Hepatocyte (in vitro differentiated cells): ENCODE results near the gene CDH15. TPM values are rescaled to one million over a fixed set of nuclear protein-coding genes. Genes with fewer than 3 reads are reported as not detected.

Experiments used
- DNase-seq: peaks from one replicate; pipeline ENCODE4 v3.0.0-alpha.2; 2016; ENCODE audit warnings: low spot score
- H2AFZ ChIP-seq: fragments of 200-600 bp; sonication (generic); 2 replicates; pipeline ENCODE4 v1.6.0; 2016; ENCODE audit warnings: antibody characterized with exemption, mild to moderate bottlenecking
- H3K27ac ChIP-seq: fragments of 200-600 bp; sonication (generic); 2 replicates; pipeline ENCODE4 v1.5.1; 2016; ENCODE audit warnings: mild to moderate bottlenecking
- H3K27me3 ChIP-seq: fragments of 200-600 bp; sonication (generic); 2 replicates; pipeline ENCODE4 v1.6.1; 2016
- H3K36me3 ChIP-seq: fragments of 200-600 bp; sonication (generic); replicated peaks from 2 replicates; pipeline ENCODE4 v1.5.1; 2016; ENCODE audit warnings: low read depth; ENCODE audit not compliant: insufficient read depth
- H3K4me1 ChIP-seq: fragments of 200-600 bp; sonication (generic); 2 replicates; pipeline ENCODE4 v1.5.1; 2016; ENCODE audit warnings: mild to moderate bottlenecking, moderate library complexity; ENCODE audit not compliant: insufficient read depth
- H3K4me2 ChIP-seq: fragments of 200-600 bp; sonication (generic); 2 replicates; pipeline ENCODE4 v1.6.0; 2016
- H3K4me3 ChIP-seq: fragments of 200-600 bp; sonication (generic); 2 replicates; pipeline ENCODE4 v1.5.1; 2016; ENCODE audit warnings: mild to moderate bottlenecking
- H3K79me2 ChIP-seq: fragments of 200-600 bp; sonication (generic); 2 replicates; pipeline ENCODE4 v1.6.0; 2017; ENCODE audit warnings: mild to moderate bottlenecking
- H3K9me2 ChIP-seq: fragments of 200-600 bp; sonication (generic); replicated peaks from 2 replicates; pipeline ENCODE4 v1.6.0; 2017; ENCODE audit warnings: mild to moderate bottlenecking; ENCODE audit not compliant: insufficient read depth
- H3K9me3 ChIP-seq: fragments of 200-600 bp; sonication (generic); 2 replicates; pipeline ENCODE4 v1.5.1; 2016; ENCODE audit warnings: low read depth, mild to moderate bottlenecking
- H4K20me1 ChIP-seq: fragments of 200-600 bp; sonication (generic); 2 replicates; pipeline ENCODE4 v1.6.0; 2016; ENCODE audit warnings: mild to moderate bottlenecking; ENCODE audit not compliant: insufficient read depth, poor library complexity, severe bottlenecking
- CTCF ChIP-seq: fragments of 200-600 bp; sonication (generic); IDR thresholded peaks from 2 replicates; pipeline ENCODE4 v1.5.1; 2016; ENCODE audit warnings: antibody characterized with exemption, mild to moderate bottlenecking; ENCODE audit not compliant: poor library complexity
- EZH2 ChIP-seq: fragments of 200-600 bp; sonication (generic); IDR thresholded peaks from 2 replicates; pipeline ENCODE4 v1.6.1; 2016; ENCODE audit warnings: antibody characterized with exemption, mild to moderate bottlenecking, borderline replicate concordance
- EZH2phosphoT487 ChIP-seq: fragments of 200-600 bp; sonication (generic); IDR thresholded peaks from one replicate; pipeline ENCODE4 v1.6.1; 2018; ENCODE audit warnings: antibody characterized with exemption, mild to moderate bottlenecking, low read depth, moderate library complexity; ENCODE audit not compliant: unreplicated experiment, severe bottlenecking
- WGBS: methylation state at CpG from one replicate; pipeline ENCODE4 v1.1.6; 2016; ENCODE audit warnings: low lambda C conversion rate; ENCODE audit errors: missing lambda C conversion rate; 5-methylcytosine and 5-hydroxymethylcytosine counted together
- polyA plus RNA-seq: library from polyadenylated mRNA; unstranded; fragments of >200 nt; fragmentation: Nextera tagmentation; extraction: Ambion mirVana; gene quantifications from 2 replicates; pipeline ENCODE4 v1.2.1, GENCODE V29; 2016
- total RNA-seq: library from RNA; depleted of rRNA; stranded (reverse); fragments of >200 nt; gene quantifications from 2 replicates; pipeline ENCODE4 v1.2.3, GENCODE V29; 2014

The CDH15 gene
- total and polyA plus RNA-seq, 2 experiments from 2014 or later: 0.13 to 0.47 TPM

- WGBS: 28% methylated on average over 15 of the region's 39 CpGs
- H3K79me2 ChIP-seq: no peaks in the 10 kb centered on the region
- DNase-seq: peak; percentile 49
- TF ChIP-seq CTCF (no peak), EZH2phosphoT487 (no peak), EZH2 (no peak)
- no peaks in the 10 kb centered on the region for H4K20me1 ChIP-seq
- no peaks in the 10 kb centered on the region for H3K36me3 ChIP-seq
- no peaks in the 10 kb centered on the region for H3K9me3 ChIP-seq
- H3K4me2 ChIP-seq: peak overlapping the region; percentile 96
- no peak overlapping the region for H3K4me3 ChIP-seq
- H3K9me2 ChIP-seq: no peaks in the 10 kb centered on the region
- no peak overlapping the region for H3K27ac ChIP-seq
- H3K27me3 ChIP-seq: no peaks in the 10 kb centered on the region
- peaks cover 6% of the 10 kb centered on the region for H3K4me1 ChIP-seq
- no peak overlapping the region for H2AFZ ChIP-seq
Observed at GRCh38 chr16:89192956-89193575, 21.5 kb downstream of the CDH15 start.

GRCh38 chr16:89193576-89194293 lies 22.2 kb downstream of the CDH15 start:
- H4K20me1 ChIP-seq: no peaks in the 10 kb centered on the region
- H3K27ac ChIP-seq: no peak overlapping the region
- peak; percentile 3 for DNase-seq
- H3K9me3 ChIP-seq: no peaks in the 10 kb centered on the region
- no peaks in the 10 kb centered on the region for H3K27me3 ChIP-seq
- no peaks in the 10 kb centered on the region for H3K36me3 ChIP-seq
- H3K9me2 ChIP-seq: no peaks in the 10 kb centered on the region
- no peak overlapping the region for H3K4me2 ChIP-seq
- TF ChIP-seq EZH2phosphoT487 (no peak), CTCF (no peak), EZH2 (no peak)
- no peak overlapping the region for H3K4me3 ChIP-seq
- WGBS: 90% methylated on average over 26 of the region's 38 CpGs
- no peak overlapping the region for H2AFZ ChIP-seq
- peaks cover 6% of the 10 kb centered on the region for H3K4me1 ChIP-seq
- no peaks in the 10 kb centered on the region for H3K79me2 ChIP-seq

- Histone ChIP-seq H3K4me1 (peaks cover 6% of the 10 kb centered on the region), H3K4me2 (no peak overlapping the region), H4K20me1 (no peaks in the 10 kb centered on the region), H3K27ac (no peak overlapping the region), H2AFZ (no peak overlapping the region), H3K9me3 (no peaks in the 10 kb centered on the region), H3K27me3 (peaks cover 7% of the 10 kb centered on the region), H3K4me3 (no peak overlapping the region), H3K9me2 (no peaks in the 10 kb centered on the region), H3K36me3 (no peaks in the 10 kb centered on the region), H3K79me2 (no peaks in the 10 kb centered on the region)
- WGBS: 93% methylated on average over 42 of the region's 45 CpGs
- TF ChIP-seq EZH2phosphoT487 (no peak), EZH2 (no peak), CTCF (no peak)
- DNase-seq: peak; percentile 5
Observed at GRCh38 chr16:89194340-89195311, 23.1 kb downstream of the CDH15 start.
